Naive thymus-derived CD4-positive, alpha-beta T cell (primary cell): ENCODE results near the gene FETUB. TPM values are rescaled to one million over a fixed set of nuclear protein-coding genes. Genes with fewer than 3 reads are reported as not detected.

Source experiments
- ATAC-seq: fragments of 150-1000 bp; cut with Tn5 transposase; 2 replicates; pipeline ENCODE4 v1.10.0; 2021; ENCODE audit warnings: mild to moderate bottlenecking, moderate library complexity
- CTCF ChIA-PET: fragments of 350-600 bp; sonication (Branson Sonifier 250); formaldehyde crosslinking; loops from one replicate; lab custom pipeline; 2021; ENCODE audit warnings: antibody characterized with exemption; lab: Charles Lee
- POLR2A ChIA-PET: fragments of 350-600 bp; sonication (Branson Sonifier 250); formaldehyde crosslinking; loops from one replicate; lab custom pipeline; 2021; ENCODE audit warnings: antibody characterized with exemption, inconsistent platforms; lab: Charles Lee
- DNase-seq, 9 donors: peaks; one replicate each; pipeline versions ENCODE4 v3.0.0 to v3.0.0-alpha.2; 2020 to 2022; ENCODE audit warnings: mixed read lengths in 1 of 9
- H3K27ac ChIP-seq: one replicate; pipeline ENCODE4 v1.7.0; 2013; ENCODE audit warnings: mild to moderate bottlenecking, low read depth, low read length, moderate library complexity
- H3K27me3 ChIP-seq, 2 donors: one replicate each; pipeline ENCODE4 v1.7.0; 2013; ENCODE audit warnings: low read length in 2 of 2, mild to moderate bottlenecking in 2 of 2, moderate library complexity in 2 of 2; ENCODE audit not compliant: control insufficient read depth in 2 of 2, insufficient read depth in 2 of 2
- H3K36me3 ChIP-seq, 3 experiments: 1 replicate in 2 of 3; 2 replicates in 1 of 3; pipeline ENCODE4 v1.7.0; 2013; ENCODE audit warnings: low read length in 3 of 3, mild to moderate bottlenecking in 3 of 3, moderate library complexity in 1 of 3; ENCODE audit not compliant: insufficient read depth in 3 of 3, control insufficient read depth in 2 of 3
- H3K4me1 ChIP-seq, 2 donors: one replicate each; pipeline ENCODE4 v1.7.0; 2013; ENCODE audit warnings: low read length in 2 of 2, mild to moderate bottlenecking in 2 of 2, moderate library complexity in 1 of 2; ENCODE audit not compliant: control insufficient read depth in 2 of 2, insufficient read depth in 2 of 2
- H3K4me3 ChIP-seq: 2 replicates; pipeline ENCODE4 v1.7.0; 2013; ENCODE audit warnings: mild to moderate bottlenecking, low read length
- H3K9me3 ChIP-seq, 3 experiments: 1 replicate in 2 of 3; 2 replicates in 1 of 3; pipeline ENCODE4 v1.7.0; 2013; ENCODE audit warnings: low read length in 3 of 3; ENCODE audit not compliant: control insufficient read depth in 2 of 3
- H3K27ac Mint-ChIP-seq, 9 donors: one replicate each; pipeline ENCODE4 v1.8.0; 2020 to 2022; ENCODE audit warnings: mixed read lengths in 9 of 9, mild to moderate bottlenecking in 8 of 9, moderate library complexity in 5 of 9, inconsistent platforms in 2 of 9
- H3K27me3 Mint-ChIP-seq, 5 donors: one replicate each; pipeline ENCODE4 v1.8.0; 2021 to 2022; ENCODE audit warnings: mixed read lengths in 5 of 5, mild to moderate bottlenecking in 1 of 5
- H3K36me3 Mint-ChIP-seq, 5 donors: one replicate each; pipeline ENCODE4 v1.8.0; 2020 to 2022; ENCODE audit warnings: mixed read lengths in 5 of 5, mild to moderate bottlenecking in 3 of 5, inconsistent platforms in 1 of 5
- H3K4me1 Mint-ChIP-seq, 7 donors: one replicate each; pipeline ENCODE4 v1.8.0; 2020 to 2022; ENCODE audit warnings: mixed read lengths in 7 of 7, mild to moderate bottlenecking in 3 of 7, inconsistent platforms in 1 of 7
- H3K4me3 Mint-ChIP-seq, 10 donors: one replicate each; pipeline ENCODE4 v1.8.0; 2020 to 2022; ENCODE audit warnings: mild to moderate bottlenecking in 10 of 10, mixed read lengths in 10 of 10, moderate library complexity in 6 of 10, inconsistent platforms in 2 of 10
- H3K9me3 Mint-ChIP-seq, 11 donors: one replicate each; pipeline ENCODE4 v1.8.0; 2020 to 2022; ENCODE audit warnings: mixed read lengths in 11 of 11, mild to moderate bottlenecking in 4 of 11, inconsistent platforms in 1 of 11, moderate library complexity in 1 of 11
- intact Hi-C, 2 donors: fragments of 100-400 bp; cut with micrococcal nuclease; formaldehyde crosslinking; loops; one replicate each; pipeline ENCODE4 v1.15.1; 2023
- polyA plus RNA-seq, 2 donors: library from polyadenylated mRNA; unstranded; fragments of 300-500 nt; fragmentation: Illumina TruSeq; gene quantifications; one replicate each; pipeline ENCODE4 v1.2.3, GENCODE V29; 2021
- total RNA-seq, 6 experiments: library from RNA in 5 of 6; stranded (reverse) in 5 of 6; gene quantifications; 1 replicate in 5 of 6; 2 replicates in 1 of 6; pipeline ENCODE4 v1.2.3 and lab custom pipeline; 2021 to 2026

Gene FETUB
- total and polyA plus RNA-seq, 7 experiments from 2014 or later = not detected

DNA sequence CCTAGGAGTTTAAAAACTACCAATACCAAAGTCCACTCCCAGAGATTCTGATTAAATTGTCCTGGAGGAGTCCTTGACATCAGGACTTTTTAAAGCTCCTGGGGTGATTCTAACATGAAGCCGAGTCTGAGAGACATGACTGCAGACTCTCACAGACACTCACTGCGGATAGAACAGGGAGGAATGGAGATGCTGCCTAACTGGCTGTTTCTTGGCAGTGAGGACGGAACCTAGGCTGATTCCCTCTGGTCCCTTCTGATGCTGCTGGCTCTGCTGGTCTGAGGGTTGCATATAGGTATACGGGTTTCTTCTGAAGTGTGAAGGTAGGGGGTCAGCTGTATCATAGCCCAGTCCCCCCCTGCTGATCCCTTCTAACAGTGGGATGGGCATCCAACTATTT, 24.3 kb downstream of the FETUB start:
- no peaks in the 10 kb centered on the region for H3K27me3 ChIP-seq
- H3K4me1 ChIP-seq = no peaks in the 10 kb centered on the region
- peaks cover 0 to 26% (median 14%) of the 10 kb centered on the region in 5 donors for H3K27me3 Mint-ChIP-seq
- intact Hi-C loops = no loop called here
- DNase-seq (no peak), ATAC-seq (no peak)
- peaks cover 0 to 3% (median 0%) of the 10 kb centered on the region in 5 donors for H3K36me3 Mint-ChIP-seq
- peaks cover 0 to 8% (median 0%) of the 10 kb centered on the region in 7 donors for H3K4me1 Mint-ChIP-seq
- no peak overlapping the region for H3K4me3 ChIP-seq
- peaks cover 0 to 6% (median 0%) of the 10 kb centered on the region in 11 donors for H3K9me3 Mint-ChIP-seq
- H3K27ac Mint-ChIP-seq = no peak overlapping the region
- ChIA-PET POLR2A (no interaction called here), CTCF (no interaction called here)
- H3K4me3 Mint-ChIP-seq = no peak overlapping the region
- no peak overlapping the region for H3K27ac ChIP-seq
- H3K36me3 ChIP-seq = no peaks in the 10 kb centered on the region
- no peaks in the 10 kb centered on the region for H3K9me3 ChIP-seq

DNA sequence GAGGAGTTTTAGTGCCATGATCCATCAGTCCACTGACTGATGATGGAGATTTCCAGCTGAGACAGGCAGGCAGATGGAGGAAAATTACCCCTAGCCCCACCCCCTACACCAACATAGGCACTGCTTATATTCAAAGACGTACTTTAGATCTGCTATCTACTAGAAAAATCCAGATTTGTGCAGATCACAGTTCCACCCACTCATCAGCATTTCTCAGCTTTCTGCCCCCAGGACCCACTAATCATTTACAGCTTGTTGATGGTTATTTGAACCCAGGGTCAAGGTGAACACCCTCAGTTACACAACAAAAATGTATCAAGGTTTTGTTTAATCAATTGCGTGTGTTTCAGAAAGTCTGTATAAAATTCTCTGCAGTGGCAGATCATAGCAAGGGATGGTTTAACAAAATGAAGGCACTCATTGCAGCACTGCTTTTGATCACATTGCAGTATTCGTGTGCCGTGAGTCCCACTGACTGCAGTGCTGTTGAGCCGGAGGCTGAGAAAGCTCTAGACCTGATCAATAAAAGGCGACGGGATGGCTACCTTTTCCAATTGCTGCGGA, 25.5 kb downstream of the FETUB start, which contains the start of gene HRG:
TSS of gene HRG (plus strand) at position 390 of the 564 bp plus-strand sequence. CDS start at position 408, 18 bp downstream.
- Histone ChIP-seq H3K9me3 (no peaks in the 10 kb centered on the region), H3K36me3 (no peaks in the 10 kb centered on the region), H3K27me3 (no peaks in the 10 kb centered on the region), H3K4me3 (no peak within 1 kb of the TSS), H3K27ac (no peak within 1 kb of the TSS), H3K4me1 (no peaks in the 10 kb centered on the region)
- DNase-seq (no peak), ATAC-seq (no peak)
- Mint-ChIP-seq H3K27me3 (peaks cover 0 to 22% (median 14%) of the 10 kb centered on the region in 5 donors), H3K4me1 (peaks cover 0 to 16% (median 0%) of the 10 kb centered on the region in 7 donors), H3K9me3 (peaks cover 0 to 6% (median 0%) of the 10 kb centered on the region in 11 donors), H3K36me3 (peaks cover 0 to 3% (median 0%) of the 10 kb centered on the region in 5 donors), H3K4me3 (no peak within 1 kb of the TSS), H3K27ac (no peak within 1 kb of the TSS)
- CTCF ChIA-PET = no interaction called here
- POLR2A ChIA-PET = no interaction called here
- intact Hi-C loops = no loop called here

DNA sequence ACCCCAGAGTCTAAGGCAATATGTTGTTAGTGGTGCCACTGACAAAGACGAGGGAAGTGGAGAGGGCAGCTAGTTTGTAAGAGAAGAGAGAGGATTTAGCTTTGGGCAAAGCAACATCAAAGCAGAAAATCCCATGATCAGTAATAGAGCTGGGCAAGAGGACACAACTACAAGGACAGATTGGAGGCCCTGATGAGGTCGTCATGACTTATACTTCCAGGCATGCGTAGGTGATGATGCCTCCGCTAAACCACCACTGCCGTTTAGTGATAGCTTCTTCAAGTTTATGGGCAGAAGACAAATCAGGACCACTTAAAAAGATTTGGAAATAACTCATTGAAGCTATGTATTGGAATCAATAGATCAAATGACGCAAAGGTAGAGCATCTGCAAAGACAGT, 28.2 kb downstream of the FETUB start:
- no peak for DNase-seq
- Histone ChIP-seq H3K36me3 (no peaks in the 10 kb centered on the region), H3K4me1 (no peaks in the 10 kb centered on the region), H3K4me3 (no peak overlapping the region), H3K27me3 (no peaks in the 10 kb centered on the region), H3K27ac (no peak overlapping the region), H3K9me3 (no peaks in the 10 kb centered on the region)
- peaks cover 0 to 5% (median 0%) of the 10 kb centered on the region in 5 donors for H3K36me3 Mint-ChIP-seq
- H3K27me3 Mint-ChIP-seq = peaks cover 9 to 24% (median 19%) of the 10 kb centered on the region in 5 donors
- H3K9me3 Mint-ChIP-seq = peaks cover 0 to 9% (median 0%) of the 10 kb centered on the region in 11 donors
- no peak overlapping the region for H3K4me3 Mint-ChIP-seq
- CTCF ChIA-PET = interaction anchor here (0.6 to 1.7 kb wide), 2 partner anchors 18 to 54 kb away, joined by 3 to 5 read pairs; no protein-coding TSS in a partner anchor
- no peak for ATAC-seq
- H3K4me1 Mint-ChIP-seq = peaks cover 0 to 16% (median 0%) of the 10 kb centered on the region in 7 donors
- POLR2A ChIA-PET = no interaction called here
- intact Hi-C loops = no loop called here
- peak overlapping the region in 1 of 9 donors; percentile 1 for H3K27ac Mint-ChIP-seq

DNA sequence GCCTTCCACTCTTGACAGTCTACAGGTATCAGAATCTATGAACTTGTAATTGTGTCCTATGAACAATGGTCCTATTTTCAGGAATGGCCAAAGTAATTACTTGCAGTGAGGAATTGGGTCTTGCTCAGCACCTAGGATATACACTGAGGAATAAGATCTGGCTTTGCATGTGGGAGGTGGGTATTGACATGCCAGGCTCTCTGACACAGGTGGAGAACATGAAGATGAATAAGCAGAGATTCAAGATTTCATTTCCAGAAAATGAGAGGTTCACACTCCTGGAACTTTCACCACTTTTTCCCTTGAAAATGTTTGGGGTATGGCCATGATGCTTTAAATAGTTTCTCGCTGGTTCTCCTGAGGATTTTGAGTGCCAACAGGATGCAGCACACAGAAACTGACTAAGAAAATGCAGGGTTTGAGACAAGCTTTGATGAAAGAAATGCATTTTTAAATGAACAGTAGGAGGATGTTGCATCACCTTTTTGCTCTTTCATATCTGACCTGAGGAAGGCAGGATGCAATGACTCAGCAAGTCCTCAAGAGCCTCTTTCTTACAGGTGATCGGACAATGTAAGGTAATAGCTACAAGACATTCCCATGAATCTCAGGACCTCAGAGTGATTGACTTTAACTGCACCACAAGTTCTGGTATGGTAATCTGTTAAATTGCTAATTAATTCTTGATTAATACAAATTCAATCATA, 29.3 kb downstream of the FETUB start:
- CTCF ChIA-PET = no interaction called here
- intact Hi-C loops = no loop called here
- no peaks in the 10 kb centered on the region for H3K9me3 ChIP-seq

DNA sequence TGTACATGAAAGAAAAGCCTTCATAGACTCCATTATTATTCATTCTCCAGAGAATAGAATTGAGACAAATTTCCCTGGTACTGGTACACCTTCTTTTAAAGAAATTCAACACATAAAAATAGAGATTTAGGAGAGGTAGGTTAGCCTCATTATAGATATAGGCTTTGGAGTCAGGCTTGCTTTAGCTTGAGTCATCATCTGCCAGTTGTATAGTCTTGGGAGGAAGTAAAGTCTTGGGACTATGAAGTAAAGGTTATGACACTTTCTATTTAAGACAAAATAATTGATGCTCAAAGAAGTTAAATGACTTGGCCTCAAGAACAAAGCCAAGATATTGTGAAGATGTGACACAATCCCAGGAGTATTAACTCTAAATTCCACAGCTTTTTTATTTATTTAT, 30.0 kb downstream of the FETUB start:
- no peaks in the 10 kb centered on the region for H3K9me3 ChIP-seq
- H3K4me1 ChIP-seq = no peaks in the 10 kb centered on the region
- Mint-ChIP-seq H3K4me1 (peaks cover 0 to 19% (median 0%) of the 10 kb centered on the region in 7 donors), H3K4me3 (no peak overlapping the region), H3K9me3 (peaks cover 0 to 9% (median 0%) of the 10 kb centered on the region in 11 donors), H3K27me3 (peaks cover 18 to 29% (median 22%) of the 10 kb centered on the region in 5 donors), H3K27ac (no peak overlapping the region), H3K36me3 (peaks cover 0 to 7% (median 0%) of the 10 kb centered on the region in 5 donors)
- intact Hi-C loops = no loop called here
- no peaks in the 10 kb centered on the region for H3K36me3 ChIP-seq
- DNase-seq = no peak
- ChIA-PET POLR2A (no interaction called here), CTCF (no interaction called here)
- H3K27me3 ChIP-seq = no peaks in the 10 kb centered on the region
- no peak overlapping the region for H3K27ac ChIP-seq
- ATAC-seq = no peak
- H3K4me3 ChIP-seq = no peak overlapping the region

More for the DNA sequence above, 29.3 kb downstream of the FETUB start:
- Mint-ChIP-seq H3K9me3 (peaks cover 0 to 9% (median 0%) of the 10 kb centered on the region in 11 donors), H3K4me1 (peaks cover 0 to 19% (median 0%) of the 10 kb centered on the region in 7 donors), H3K27me3 (peaks cover 17 to 27% (median 21%) of the 10 kb centered on the region in 5 donors), H3K36me3 (peaks cover 0 to 5% (median 0%) of the 10 kb centered on the region in 5 donors), H3K4me3 (peak overlapping the region in 1 of 10 donors; percentile 27), H3K27ac (peak overlapping the region in 1 of 9 donors; percentile 27)
- Histone ChIP-seq H3K27ac (no peak overlapping the region), H3K36me3 (no peaks in the 10 kb centered on the region), H3K4me1 (no peaks in the 10 kb centered on the region), H3K4me3 (no peak overlapping the region), H3K27me3 (no peaks in the 10 kb centered on the region)
- ATAC-seq = no peak
- POLR2A ChIA-PET = no interaction called here
- no peak for DNase-seq

DNA sequence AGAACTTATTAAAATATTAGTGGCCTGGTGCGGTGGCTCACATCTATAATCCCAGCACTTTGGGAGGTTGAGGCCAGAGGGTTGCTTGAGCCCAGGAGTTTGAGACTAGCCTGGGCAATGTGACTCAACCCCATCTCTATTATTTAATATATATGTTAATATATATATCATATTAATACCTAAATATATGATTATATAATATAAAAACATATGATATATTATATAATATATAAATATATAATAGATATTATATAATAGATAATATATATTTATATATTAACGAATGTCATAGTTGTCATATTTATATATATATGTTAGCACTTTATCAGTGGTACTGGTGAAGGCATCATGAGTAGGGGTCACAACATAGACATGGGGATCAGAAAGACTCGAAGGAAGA, 30.9 kb downstream of the FETUB start:
- Mint-ChIP-seq H3K9me3 (peaks cover 0 to 9% (median 0%) of the 10 kb centered on the region in 11 donors), H3K36me3 (peaks cover 0 to 8% (median 0%) of the 10 kb centered on the region in 5 donors), H3K4me3 (no peak overlapping the region), H3K27ac (no peak overlapping the region), H3K4me1 (peaks cover 0 to 19% (median 0%) of the 10 kb centered on the region in 7 donors), H3K27me3 (peaks cover 17 to 31% (median 22%) of the 10 kb centered on the region in 5 donors)
- ATAC-seq (no peak), DNase-seq (no peak)
- CTCF ChIA-PET = no interaction called here
- POLR2A ChIA-PET = no interaction called here
- intact Hi-C loops = no loop called here
- H3K36me3 ChIP-seq = no peaks in the 10 kb centered on the region
- H3K4me3 ChIP-seq = no peak overlapping the region
- H3K27me3 ChIP-seq = no peaks in the 10 kb centered on the region
- H3K9me3 ChIP-seq = no peaks in the 10 kb centered on the region
- no peaks in the 10 kb centered on the region for H3K4me1 ChIP-seq
- H3K27ac ChIP-seq = no peak overlapping the region
